HepG2 (cell line): ENCODE data around the gene ELP5. TPM values are rescaled to one million over a fixed set of nuclear protein-coding genes. Genes with fewer than 3 reads are reported as not detected.
A peak's percentile ranks its signal among the peaks of the same experiment; 100 is the strongest.

Source experiments
- ARHGAP35 ChIP-seq: sonication (generic); formaldehyde crosslinking; IDR thresholded peaks from 2 replicates; pipeline ENCODE4 v1.9.0; 2022; ENCODE audit warnings: mild to moderate bottlenecking, inconsistent platforms, moderate library complexity, missing genetic modification reagents, borderline replicate concordance
- CBFB ChIP-seq: sonication (generic); formaldehyde crosslinking; IDR thresholded peaks from 2 replicates; pipeline ENCODE4 v1.4.0; 2020; ENCODE audit warnings: missing genetic modification reagents
- GABPB1 ChIP-seq: IDR thresholded peaks from 2 replicates; pipeline ENCODE4 v1.6.1; 2016; ENCODE audit warnings: mild to moderate bottlenecking, missing genetic modification reagents, moderate library complexity, missing compliant biosample characterization
- JARID2 ChIP-seq: sonication (generic); formaldehyde crosslinking; IDR thresholded peaks from 2 replicates; pipeline ENCODE4 v1.8.1; 2023; ENCODE audit warnings: missing genetic modification reagents, inconsistent platforms; ENCODE audit not compliant: insufficient replicate concordance
- MAFK ChIP-seq, 2 experiments: IDR thresholded peaks in 1 of 2; conservative IDR thresholded peaks in 1 of 2; 2 replicates each; pipeline ENCODE4 v1.6.1; 2011; ENCODE audit warnings: improper control_type of control experiment in 2 of 2, low read length in 2 of 2
- MLLT10 ChIP-seq: sonication (generic); formaldehyde crosslinking; IDR thresholded peaks from 2 replicates; pipeline ENCODE4 v1.4.0; 2020; ENCODE audit warnings: missing genetic modification reagents
- PHF20 ChIP-seq: sonication (generic); formaldehyde crosslinking; IDR thresholded peaks from 2 replicates; pipeline ENCODE4 v1.5.0; 2020; ENCODE audit warnings: mild to moderate bottlenecking, missing genetic modification reagents
- TBL1XR1 ChIP-seq: fragments of 150-350 bp; IDR thresholded peaks from 2 replicates; pipeline ENCODE4 v1.6.1; 2014; ENCODE audit warnings: borderline replicate concordance, low read length; ENCODE audit not compliant: partially characterized antibody
- THAP11 ChIP-seq: IDR thresholded peaks from 2 replicates; pipeline ENCODE4 v1.6.1; 2016; ENCODE audit warnings: missing biosample characterization, missing genetic modification reagents
- YEATS2 ChIP-seq: sonication (generic); formaldehyde crosslinking; IDR thresholded peaks from 2 replicates; pipeline ENCODE4 v1.4.0; 2020; ENCODE audit warnings: missing genetic modification reagents, borderline replicate concordance
- ZBTB1 ChIP-seq: sonication (generic); formaldehyde crosslinking; IDR thresholded peaks from 2 replicates; pipeline ENCODE4 v1.4.0; 2020; ENCODE audit warnings: missing genetic modification reagents, borderline replicate concordance
- ZFP90 ChIP-seq: sonication (generic); formaldehyde crosslinking; IDR thresholded peaks from 2 replicates; pipeline ENCODE4 v1.8.0; 2022; ENCODE audit warnings: missing genetic modification reagents, mild to moderate bottlenecking, inconsistent platforms, borderline replicate concordance
- ZNF101 ChIP-seq: sonication (generic); formaldehyde crosslinking; IDR thresholded peaks from 2 replicates; pipeline ENCODE4 v1.4.0; 2020; ENCODE audit warnings: mild to moderate bottlenecking, low read depth, missing genetic modification reagents, borderline replicate concordance
- ZNF253 ChIP-seq: sonication (generic); formaldehyde crosslinking; IDR thresholded peaks from 2 replicates; pipeline ENCODE4 v1.8.0; 2022; ENCODE audit warnings: mild to moderate bottlenecking, missing genetic modification reagents, borderline replicate concordance
- ZNF546 ChIP-seq: sonication (generic); formaldehyde crosslinking; conservative IDR thresholded peaks from 2 replicates; pipeline ENCODE4 v1.8.1; 2023; ENCODE audit warnings: mild to moderate bottlenecking, missing genetic modification reagents
- ZNF557 ChIP-seq: sonication (generic); formaldehyde crosslinking; IDR thresholded peaks from 2 replicates; pipeline ENCODE4 v1.4.0; 2020; ENCODE audit warnings: missing genetic modification reagents
- ZNF709 ChIP-seq: sonication (generic); formaldehyde crosslinking; IDR thresholded peaks from 2 replicates; pipeline ENCODE4 v1.5.0; 2020; ENCODE audit warnings: mild to moderate bottlenecking, missing genetic modification reagents
- ZNF878 ChIP-seq: sonication (generic); formaldehyde crosslinking; IDR thresholded peaks from 2 replicates; pipeline ENCODE4 v1.8.1; 2023; ENCODE audit warnings: mild to moderate bottlenecking, missing genetic modification reagents, moderate library complexity
- ZNF891 ChIP-seq: sonication (generic); formaldehyde crosslinking; IDR thresholded peaks from 2 replicates; pipeline ENCODE4 v1.5.0; 2020; ENCODE audit warnings: mild to moderate bottlenecking, missing genetic modification reagents
- ZSCAN22 ChIP-seq: sonication (generic); formaldehyde crosslinking; IDR thresholded peaks from 2 replicates; pipeline ENCODE4 v1.4.0; 2020; ENCODE audit warnings: mild to moderate bottlenecking, missing genetic modification reagents
- polyA plus RNA-seq, 8 experiments: library from polyadenylated mRNA; depleted of rRNA in 3 of 8; stranded (reverse) in 7 of 8; unstranded in 1 of 8; fragments of >200 nt; fragmentation: Illumina TruSeq in 4 of 8; extraction: Trizol in 4 of 8; gene quantifications; 2 replicates each; pipeline versions ENCODE4 v1.2.1 to v1.2.3, GENCODE V29; 2011 to 2016; ENCODE audit warnings: low read depth in 4 of 8, missing spikeins in 1 of 8, mixed read lengths in 1 of 8; ENCODE audit not compliant: insufficient read depth in 1 of 8
- total RNA-seq, 5 experiments: library from RNA; depleted of rRNA; stranded (reverse); fragments of >200 nt; fragmentation: Illumina TruSeq; extraction: Trizol; gene quantifications; 2 replicates each; pipeline ENCODE4 v1.2.3, GENCODE V29; 2016; ENCODE audit warnings: low read depth in 1 of 5
- TF ChIP-seq, protein P1 (sequence below): IDR thresholded peaks from 2 replicates; pipeline ENCODE4 v1.6.1; 2016; ENCODE audit warnings: low read depth, borderline replicate concordance
- TF ChIP-seq, protein P2 (sequence below): sonication (generic); formaldehyde crosslinking; IDR thresholded peaks from 2 replicates; pipeline ENCODE4 v1.4.0; 2020; ENCODE audit warnings: missing genetic modification reagents
- TF ChIP-seq, protein P3 (sequence below): sonication (generic); formaldehyde crosslinking; IDR thresholded peaks from 2 replicates; pipeline ENCODE4 v1.5.1; 2020; ENCODE audit warnings: missing genetic modification reagents, mild to moderate bottlenecking, borderline replicate concordance
- TF ChIP-seq, protein P4 (sequence below): sonication (generic); formaldehyde crosslinking; IDR thresholded peaks from 2 replicates; pipeline ENCODE4 v1.5.0; 2020; ENCODE audit warnings: mild to moderate bottlenecking, missing genetic modification reagents, moderate library complexity

Gene ELP5
- total and polyA plus RNA-seq, 2 of the 13 experiments (the other 11 are each of a cell fraction or from before 2014, with no cell fraction given), result 67.6 to 69.8 TPM

DNA sequence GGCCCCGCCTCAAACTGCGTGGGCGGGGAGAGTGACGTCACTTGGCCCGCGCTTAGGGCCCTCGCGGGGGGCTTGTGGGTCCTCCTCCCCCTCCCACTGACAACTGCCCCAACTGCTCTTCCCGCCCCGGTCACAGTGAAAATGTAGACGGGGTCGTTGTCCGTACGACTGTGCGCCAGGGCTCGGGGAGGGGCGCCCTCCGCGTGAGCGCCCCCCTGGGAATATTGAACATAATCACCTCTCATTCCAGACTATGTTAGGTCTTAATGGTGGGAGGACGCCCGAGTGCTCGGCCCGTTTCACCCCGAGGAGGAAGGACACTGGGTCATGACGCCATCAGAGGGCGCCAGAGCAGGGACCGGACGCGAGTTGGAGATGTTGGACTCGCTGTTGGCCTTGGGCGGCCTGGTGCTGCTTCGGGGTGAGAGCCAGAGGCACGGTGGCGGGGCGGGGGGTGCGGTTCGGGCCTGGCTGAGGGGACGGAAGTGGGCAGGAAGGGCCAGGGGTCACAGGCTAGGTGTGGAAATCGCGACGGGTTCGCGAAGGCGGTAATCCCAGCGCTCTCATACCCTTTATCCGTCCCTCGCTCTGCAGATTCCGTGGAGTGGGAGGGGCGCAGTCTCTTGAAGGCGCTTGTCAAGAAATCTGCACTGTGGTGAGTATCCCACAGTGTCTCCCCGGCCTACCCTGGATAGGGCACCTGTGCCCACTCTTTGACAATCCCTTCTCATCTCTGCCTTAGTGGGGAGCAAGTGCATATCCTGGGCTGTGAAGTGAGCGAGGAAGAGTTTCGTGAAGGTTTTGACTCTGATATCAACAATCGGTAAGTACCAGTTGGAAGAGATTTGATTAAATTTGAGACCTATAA is at the start of gene ELP5 (continued):
- TF ChIP-seq ZNF546 (CRISPR knock-in tag) (no peak; the same call in 1 of the 2 replicates), MLLT10 (CRISPR knock-in tag) (no peak), ZNF253 (peak; percentile 74; the same call in 1 of the 2 replicates), ZFP90 (CRISPR knock-in tag) (peak; percentile 89), YEATS2 (CRISPR knock-in tag) (peak; percentile 74), ARHGAP35 (0 out of 2 replicates have a peak, but pooled peaks have one; percentile 53), ZSCAN22 (no peak), THAP11 (peak; percentile 84), ZNF557 (no peak), MAFK (conservative IDR thresholded peaks at IDR 0.05 in 1 of 2, IDR thresholded peaks at IDR 0.05 in 1 of 2; ENCODE audit: low read length in 2 of 2) (no peak), ZNF101 (CRISPR knock-in tag) (no peak), ZNF878 (no peak), TBL1XR1 (peak; percentile 28), ZNF709 (CRISPR knock-in tag) (peak; percentile 68; the same call in 1 of the 2 replicates), JARID2 (CRISPR knock-in tag) (no peak), ZBTB1 (CRISPR knock-in tag) (no peak), ZNF891 (peak; percentile 79), PHF20 (peak; percentile 89), GABPB1 (peak; percentile 83), CBFB (peak; percentile 47; the same call in 1 of the 2 replicates)
- TF ChIP-seq, protein P1, sequence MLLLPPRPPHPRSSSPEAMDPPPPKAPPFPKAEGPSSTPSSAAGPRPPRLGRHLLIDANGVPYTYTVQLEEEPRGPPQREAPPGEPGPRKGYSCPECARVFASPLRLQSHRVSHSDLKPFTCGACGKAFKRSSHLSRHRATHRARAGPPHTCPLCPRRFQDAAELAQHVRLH, result peak; percentile 59; the same call in 1 of the 2 replicates
- TF ChIP-seq, protein P2, sequence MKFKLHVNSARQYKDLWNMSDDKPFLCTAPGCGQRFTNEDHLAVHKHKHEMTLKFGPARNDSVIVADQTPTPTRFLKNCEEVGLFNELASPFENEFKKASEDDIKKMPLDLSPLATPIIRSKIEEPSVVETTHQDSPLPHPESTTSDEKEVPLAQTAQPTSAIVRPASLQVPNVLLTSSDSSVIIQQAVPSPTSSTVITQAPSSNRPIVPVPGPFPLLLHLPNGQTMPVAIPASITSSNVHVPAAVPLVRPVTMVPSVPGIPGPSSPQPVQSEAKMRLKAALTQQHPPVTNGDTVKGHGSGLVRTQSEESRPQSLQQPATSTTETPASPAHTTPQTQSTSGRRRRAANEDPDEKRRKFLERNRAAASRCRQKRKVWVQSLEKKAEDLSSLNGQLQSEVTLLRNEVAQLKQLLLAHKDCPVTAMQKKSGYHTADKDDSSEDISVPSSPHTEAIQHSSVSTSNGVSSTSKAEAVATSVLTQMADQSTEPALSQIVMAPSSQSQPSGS (CRISPR knock-in tag), result peak; percentile 91
- TF ChIP-seq, protein P3, sequence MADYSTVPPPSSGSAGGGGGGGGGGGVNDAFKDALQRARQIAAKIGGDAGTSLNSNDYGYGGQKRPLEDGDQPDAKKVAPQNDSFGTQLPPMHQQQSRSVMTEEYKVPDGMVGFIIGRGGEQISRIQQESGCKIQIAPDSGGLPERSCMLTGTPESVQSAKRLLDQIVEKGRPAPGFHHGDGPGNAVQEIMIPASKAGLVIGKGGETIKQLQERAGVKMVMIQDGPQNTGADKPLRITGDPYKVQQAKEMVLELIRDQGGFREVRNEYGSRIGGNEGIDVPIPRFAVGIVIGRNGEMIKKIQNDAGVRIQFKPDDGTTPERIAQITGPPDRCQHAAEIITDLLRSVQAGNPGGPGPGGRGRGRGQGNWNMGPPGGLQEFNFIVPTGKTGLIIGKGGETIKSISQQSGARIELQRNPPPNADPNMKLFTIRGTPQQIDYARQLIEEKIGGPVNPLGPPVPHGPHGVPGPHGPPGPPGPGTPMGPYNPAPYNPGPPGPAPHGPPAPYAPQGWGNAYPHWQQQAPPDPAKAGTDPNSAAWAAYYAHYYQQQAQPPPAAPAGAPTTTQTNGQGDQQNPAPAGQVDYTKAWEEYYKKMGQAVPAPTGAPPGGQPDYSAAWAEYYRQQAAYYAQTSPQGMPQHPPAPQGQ (CRISPR knock-in tag), result no peak
- TF ChIP-seq, protein P4, sequence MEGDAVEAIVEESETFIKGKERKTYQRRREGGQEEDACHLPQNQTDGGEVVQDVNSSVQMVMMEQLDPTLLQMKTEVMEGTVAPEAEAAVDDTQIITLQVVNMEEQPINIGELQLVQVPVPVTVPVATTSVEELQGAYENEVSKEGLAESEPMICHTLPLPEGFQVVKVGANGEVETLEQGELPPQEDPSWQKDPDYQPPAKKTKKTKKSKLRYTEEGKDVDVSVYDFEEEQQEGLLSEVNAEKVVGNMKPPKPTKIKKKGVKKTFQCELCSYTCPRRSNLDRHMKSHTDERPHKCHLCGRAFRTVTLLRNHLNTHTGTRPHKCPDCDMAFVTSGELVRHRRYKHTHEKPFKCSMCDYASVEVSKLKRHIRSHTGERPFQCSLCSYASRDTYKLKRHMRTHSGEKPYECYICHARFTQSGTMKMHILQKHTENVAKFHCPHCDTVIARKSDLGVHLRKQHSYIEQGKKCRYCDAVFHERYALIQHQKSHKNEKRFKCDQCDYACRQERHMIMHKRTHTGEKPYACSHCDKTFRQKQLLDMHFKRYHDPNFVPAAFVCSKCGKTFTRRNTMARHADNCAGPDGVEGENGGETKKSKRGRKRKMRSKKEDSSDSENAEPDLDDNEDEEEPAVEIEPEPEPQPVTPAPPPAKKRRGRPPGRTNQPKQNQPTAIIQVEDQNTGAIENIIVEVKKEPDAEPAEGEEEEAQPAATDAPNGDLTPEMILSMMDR, result peak; percentile 96
